ENCODE results near the gene RPL36. TPM values are rescaled to one million over a fixed set of nuclear protein-coding genes. Genes with fewer than 3 reads are reported as not detected.

The RPL36 gene
- total RNA-seq (100 to 1,000 TPM; 524 to 926 (median 654) TPM), polyA plus RNA-seq (1,000 to 10,000 TPM in 1 of 2 donors, 100 to 1,000 TPM in 1; 951 to 1,510 TPM)

DNA sequence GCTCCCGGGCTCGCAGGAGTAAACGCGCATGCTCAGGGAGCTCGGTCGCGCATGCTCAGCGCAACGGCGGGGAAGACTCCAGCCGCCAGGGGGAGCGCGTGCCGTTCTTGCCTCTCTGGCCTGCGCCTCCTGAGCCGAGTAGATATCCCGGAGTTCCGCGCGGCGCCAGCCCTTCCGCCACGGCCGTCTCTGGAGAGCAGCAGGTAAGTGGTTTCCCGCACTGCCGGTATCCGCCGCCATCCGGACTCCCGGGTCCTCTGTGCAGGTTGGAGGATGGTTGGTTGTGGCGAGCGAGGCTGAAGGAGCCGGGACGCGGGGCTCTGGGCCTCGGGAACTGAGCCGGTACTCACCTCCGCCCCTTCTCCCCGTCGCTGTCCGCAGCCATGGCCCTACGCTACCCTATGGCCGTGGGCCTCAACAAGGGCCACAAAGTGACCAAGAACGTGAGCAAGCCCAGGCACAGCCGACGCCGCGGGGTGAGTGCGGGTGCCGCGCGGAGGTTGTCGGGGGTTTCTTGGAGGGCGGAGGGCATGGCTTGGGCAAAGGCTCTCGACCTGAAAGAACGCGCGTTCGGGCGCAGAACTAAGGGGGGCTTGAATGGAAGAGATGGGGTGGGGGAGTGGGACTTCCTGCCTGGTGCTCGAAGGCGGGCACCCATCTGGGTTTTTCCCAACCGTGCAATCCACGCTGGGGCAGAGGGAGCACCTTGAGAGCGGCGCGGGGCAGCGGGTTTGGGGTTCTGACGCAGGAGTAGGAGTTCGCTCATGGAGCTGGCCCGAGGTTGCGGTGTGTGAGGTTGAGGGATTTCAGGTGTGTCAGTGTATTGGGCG, at the start of gene RPL36:
Gene RPL36 (plus strand): TSS at position 171 of the 830 bp plus-strand sequence. CDS start 213 bp downstream, at position 384.
- Histone ChIP-seq H3K9me3 (no peaks in the 10 kb centered on the region), H3K27me3 (no peaks in the 10 kb centered on the region), H3K4me1 (peaks cover 3 to 7% (median 6%) of the 10 kb centered on the region in 3 donors), H3K36me3 (peaks cover 0 to 34% (median 24%) of the 10 kb centered on the region in 3 donors), H3K27ac (peak within 1 kb of the TSS; percentile 79 to 84 (median 84)), H3K4me3 (peak within 1 kb of the TSS; percentile 76 to 92 (median 84))
- ATAC-seq (peak; percentile 72 to 83 (median 74)), DNase-seq (peak; percentile 95 to 100 (median 99)), FAIRE-seq (no peak)
- WGBS, 2 donors, result 1% methylated on average over 70 to 73 of the region's 73 CpGs
- intact Hi-C loops (cut with DNase I), result no loop called here
- TF ChIP-seq, protein P1, sequence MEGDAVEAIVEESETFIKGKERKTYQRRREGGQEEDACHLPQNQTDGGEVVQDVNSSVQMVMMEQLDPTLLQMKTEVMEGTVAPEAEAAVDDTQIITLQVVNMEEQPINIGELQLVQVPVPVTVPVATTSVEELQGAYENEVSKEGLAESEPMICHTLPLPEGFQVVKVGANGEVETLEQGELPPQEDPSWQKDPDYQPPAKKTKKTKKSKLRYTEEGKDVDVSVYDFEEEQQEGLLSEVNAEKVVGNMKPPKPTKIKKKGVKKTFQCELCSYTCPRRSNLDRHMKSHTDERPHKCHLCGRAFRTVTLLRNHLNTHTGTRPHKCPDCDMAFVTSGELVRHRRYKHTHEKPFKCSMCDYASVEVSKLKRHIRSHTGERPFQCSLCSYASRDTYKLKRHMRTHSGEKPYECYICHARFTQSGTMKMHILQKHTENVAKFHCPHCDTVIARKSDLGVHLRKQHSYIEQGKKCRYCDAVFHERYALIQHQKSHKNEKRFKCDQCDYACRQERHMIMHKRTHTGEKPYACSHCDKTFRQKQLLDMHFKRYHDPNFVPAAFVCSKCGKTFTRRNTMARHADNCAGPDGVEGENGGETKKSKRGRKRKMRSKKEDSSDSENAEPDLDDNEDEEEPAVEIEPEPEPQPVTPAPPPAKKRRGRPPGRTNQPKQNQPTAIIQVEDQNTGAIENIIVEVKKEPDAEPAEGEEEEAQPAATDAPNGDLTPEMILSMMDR (IDR thresholded peaks at IDR 0.05), result peak; percentile 96 to 99 (median 98)

- Histone ChIP-seq H3K27ac (no peak overlapping the region), H3K27me3 (no peaks in the 10 kb centered on the region), H3K9me3 (no peaks in the 10 kb centered on the region), H3K4me3 (no peak overlapping the region), H3K36me3 (peaks cover 0 to 17% (median 9%) of the 10 kb centered on the region in 3 donors), H3K4me1 (peaks cover 0 to 13% (median 0%) of the 10 kb centered on the region in 3 donors)
- DNase-seq (no peak), FAIRE-seq (no peak), ATAC-seq (no peak)
- 91 to 95% methylated on average over 4 of the region's 4 CpGs for WGBS, 2 donors
- intact Hi-C loops (cut with DNase I), result no loop called here
- TF ChIP-seq, protein P1 (IDR thresholded peaks at IDR 0.05), result no peak
Measured at GRCh38 chr19:5641171-5641570, 48.9 kb upstream of the RPL36 start.

DNA sequence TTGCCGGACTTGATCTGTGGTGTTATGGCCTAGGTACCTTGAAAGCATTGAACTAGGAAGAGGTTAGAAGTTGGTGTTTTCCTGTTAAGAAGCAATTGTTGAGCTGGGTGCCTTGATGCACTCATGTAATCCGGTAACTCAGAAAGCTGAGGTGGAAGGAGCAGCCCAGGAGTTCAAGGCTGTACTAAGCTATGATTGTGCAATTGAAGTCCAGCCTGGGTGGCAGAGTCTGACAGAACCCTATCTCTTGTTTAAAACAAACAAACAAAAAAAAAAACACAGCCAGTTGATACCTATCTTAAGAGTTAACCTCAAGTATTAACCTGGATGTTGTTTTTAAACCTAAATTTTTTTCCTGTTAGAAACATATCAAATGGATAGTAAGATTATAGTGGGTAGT, 47.9 kb upstream of the RPL36 start:
- H3K36me3 ChIP-seq, result peaks cover 0 to 26% (median 17%) of the 10 kb centered on the region in 3 donors
- no peak for FAIRE-seq
- no peak overlapping the region for H3K27ac ChIP-seq
- 56 to 57% methylated on average over 2 of the region's 2 CpGs for WGBS, 2 donors
- TF ChIP-seq, protein P1 (IDR thresholded peaks at IDR 0.05), result no peak
- H3K4me3 ChIP-seq, result no peak overlapping the region
- H3K9me3 ChIP-seq, result no peaks in the 10 kb centered on the region
- H3K4me1 ChIP-seq, result peaks cover 0 to 13% (median 0%) of the 10 kb centered on the region in 3 donors
- no peaks in the 10 kb centered on the region for H3K27me3 ChIP-seq
- no peak for DNase-seq
- ATAC-seq, result peak; percentile 45 to 77 (median 69)
- intact Hi-C loops (cut with DNase I), result no loop called here

DNA sequence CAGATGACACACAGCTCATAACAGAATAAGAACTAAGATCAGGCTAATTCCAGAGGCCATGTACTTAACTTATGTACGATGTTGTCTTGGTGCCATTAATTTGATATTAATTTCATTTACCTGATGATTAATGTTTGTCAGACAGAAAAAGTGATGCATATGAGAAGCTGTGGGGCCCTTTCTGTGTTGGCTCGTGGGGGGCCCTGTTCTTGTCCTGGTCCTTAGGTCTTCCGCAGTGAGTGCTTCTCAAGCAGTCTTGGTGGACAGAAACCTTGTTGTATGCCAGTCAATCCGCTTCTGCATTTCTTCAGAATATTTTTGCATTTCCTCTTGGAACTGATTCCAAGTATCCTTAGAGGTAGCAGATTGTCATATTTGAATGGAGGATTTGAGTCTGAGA, 47.0 kb upstream of the RPL36 start:
- intact Hi-C loops (cut with DNase I), result no loop called here
- 89 to 92% methylated on average over 4 of the region's 4 CpGs for WGBS, 2 donors
- no peak for FAIRE-seq

More for the DNA sequence above, 47.0 kb upstream of the RPL36 start:
- TF ChIP-seq, protein P1 (IDR thresholded peaks at IDR 0.05), result no peak
- Histone ChIP-seq H3K9me3 (no peaks in the 10 kb centered on the region), H3K4me1 (peaks cover 0 to 9% (median 0%) of the 10 kb centered on the region in 3 donors), H3K4me3 (no peak overlapping the region), H3K27me3 (no peaks in the 10 kb centered on the region), H3K36me3 (peaks cover 0 to 35% (median 20%) of the 10 kb centered on the region in 3 donors), H3K27ac (no peak overlapping the region)
- ATAC-seq (no peak), DNase-seq (no peak)

All from pancreas (tissue), 10 donors.